ENCODE data around the gene COLEC12. TPM values are rescaled to one million over a fixed set of nuclear protein-coding genes. Genes with fewer than 3 reads are reported as not detected.

The COLEC12 gene
- total RNA-seq, 1 experiment from 2014 or later = not detected

DNA sequence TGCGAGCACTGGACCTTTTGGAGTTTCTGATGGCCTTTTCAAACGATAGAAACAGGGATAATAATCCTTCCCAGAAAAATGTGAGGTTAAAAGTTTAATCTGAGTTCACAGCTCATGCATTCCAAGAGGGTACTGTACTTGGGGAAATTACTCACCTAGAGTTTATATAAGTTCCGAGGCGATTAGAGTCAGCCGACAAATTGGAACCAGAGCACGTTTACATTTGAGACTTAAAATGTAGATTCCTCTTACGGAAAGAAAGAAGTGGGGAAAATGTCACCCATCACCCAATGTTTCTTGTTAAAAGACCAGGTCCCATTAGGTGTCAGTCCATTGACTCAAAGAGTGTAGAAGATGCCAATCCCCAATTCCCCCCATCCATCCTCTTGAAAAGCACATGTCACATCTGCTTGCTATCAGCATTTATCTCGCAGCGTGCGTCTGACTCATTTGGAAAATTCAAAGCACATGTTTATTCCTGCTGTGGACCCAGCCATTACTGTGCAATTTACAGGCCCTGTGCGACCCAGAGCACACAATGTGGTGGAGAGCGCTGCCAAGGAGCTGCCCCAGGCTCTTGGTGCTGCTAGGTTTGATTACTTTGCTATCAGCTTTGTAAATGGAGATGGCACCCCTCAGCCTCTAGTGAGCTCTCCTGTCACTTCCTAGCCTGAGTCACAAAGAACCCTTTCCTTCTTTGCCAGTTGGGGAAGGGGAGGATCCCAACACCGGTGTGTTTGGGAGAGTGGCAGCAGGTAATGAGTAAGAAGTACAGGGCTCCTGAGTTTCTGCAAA is 104.8 kb downstream of the COLEC12 start:
- ChIA-PET POLR2A (ENCODE audit: unreplicated experiment) (no interaction called here), CTCF (interaction anchor here (0.6 kb wide), 1 partner anchor 187 kb away, joined by 18 read pairs; no protein-coding TSS in a partner anchor)
- no TSS peak for BruUV-seq (replicated peaks)
- H3F3A ChIP-seq (ENCODE audit: insufficient read depth, low read depth) = no peaks in the 10 kb centered on the region
- intact Hi-C loops (cut with micrococcal nuclease; ENCODE audit: unreplicated experiment) = no loop called here
- H3K79me2 ChIP-seq (ENCODE audit: low read depth) = no peaks in the 10 kb centered on the region
- no peaks in the 10 kb centered on the region for H3K4me1 ChIP-seq (replicated peaks; ENCODE audit: insufficient read depth)
- no peaks in the 10 kb centered on the region for H3K9me3 ChIP-seq (ENCODE audit: insufficient read depth, low read depth)
- no peak overlapping the region for H3K4me3 ChIP-seq
- H3K27me3 ChIP-seq (ENCODE audit: insufficient read depth, low read depth) = peaks cover 83% of the 10 kb centered on the region
- no peaks in the 10 kb centered on the region for H3K9me2 ChIP-seq (ENCODE audit: insufficient read depth)
- no peak overlapping the region for H2AFZ ChIP-seq
- peak in 1 of 2 experiments; percentile 48 for DNase-seq
- no peaks in the 10 kb centered on the region for H3K36me3 ChIP-seq (ENCODE audit: low read depth)
- H3K27ac ChIP-seq = no peak overlapping the region
- no peak for TF ChIP-seq EZH2 (IDR thresholded peaks at IDR 0.05; ENCODE audit: low read depth)
- TF ChIP-seq, protein P1, sequence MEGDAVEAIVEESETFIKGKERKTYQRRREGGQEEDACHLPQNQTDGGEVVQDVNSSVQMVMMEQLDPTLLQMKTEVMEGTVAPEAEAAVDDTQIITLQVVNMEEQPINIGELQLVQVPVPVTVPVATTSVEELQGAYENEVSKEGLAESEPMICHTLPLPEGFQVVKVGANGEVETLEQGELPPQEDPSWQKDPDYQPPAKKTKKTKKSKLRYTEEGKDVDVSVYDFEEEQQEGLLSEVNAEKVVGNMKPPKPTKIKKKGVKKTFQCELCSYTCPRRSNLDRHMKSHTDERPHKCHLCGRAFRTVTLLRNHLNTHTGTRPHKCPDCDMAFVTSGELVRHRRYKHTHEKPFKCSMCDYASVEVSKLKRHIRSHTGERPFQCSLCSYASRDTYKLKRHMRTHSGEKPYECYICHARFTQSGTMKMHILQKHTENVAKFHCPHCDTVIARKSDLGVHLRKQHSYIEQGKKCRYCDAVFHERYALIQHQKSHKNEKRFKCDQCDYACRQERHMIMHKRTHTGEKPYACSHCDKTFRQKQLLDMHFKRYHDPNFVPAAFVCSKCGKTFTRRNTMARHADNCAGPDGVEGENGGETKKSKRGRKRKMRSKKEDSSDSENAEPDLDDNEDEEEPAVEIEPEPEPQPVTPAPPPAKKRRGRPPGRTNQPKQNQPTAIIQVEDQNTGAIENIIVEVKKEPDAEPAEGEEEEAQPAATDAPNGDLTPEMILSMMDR (conservative IDR thresholded peaks at IDR 0.05) = no peak
- no peak overlapping the region for H3K4me2 ChIP-seq
- H4K20me1 ChIP-seq (ENCODE audit: insufficient read depth) = no peaks in the 10 kb centered on the region

DNA sequence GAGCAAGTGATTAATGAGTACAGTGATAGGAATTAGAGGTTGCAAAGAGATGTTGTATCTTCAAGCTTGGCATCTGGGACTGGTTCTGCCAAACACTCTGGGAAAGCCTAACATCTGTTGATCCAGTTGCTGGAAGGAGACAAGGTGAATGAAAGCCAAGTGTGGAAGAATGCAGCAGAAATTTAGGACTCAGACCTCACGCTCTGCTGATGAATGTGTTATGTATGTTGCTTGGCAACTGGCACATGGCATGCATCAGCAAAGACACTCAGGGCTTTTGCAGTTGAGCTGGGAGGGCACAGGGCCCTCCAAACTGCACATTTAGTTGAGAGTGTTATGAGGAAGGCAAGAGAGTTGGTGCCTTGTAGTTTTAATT is 105.5 kb downstream of the COLEC12 start:
- TF ChIP-seq EZH2 (IDR thresholded peaks at IDR 0.05; ENCODE audit: low read depth) = no peak
- TF ChIP-seq, protein P1 (conservative IDR thresholded peaks at IDR 0.05) = no peak
- intact Hi-C loops (cut with micrococcal nuclease; ENCODE audit: unreplicated experiment) = no loop called here
- ChIA-PET POLR2A (ENCODE audit: unreplicated experiment) (no interaction called here), CTCF (interaction anchor here (0.6 kb wide), 1 partner anchor 188 kb away, joined by 18 read pairs; no protein-coding TSS in a partner anchor)
- no peaks in the 10 kb centered on the region for H3K4me1 ChIP-seq (replicated peaks; ENCODE audit: insufficient read depth)
- no peaks in the 10 kb centered on the region for H3F3A ChIP-seq (ENCODE audit: insufficient read depth, low read depth)
- H3K27ac ChIP-seq = no peak overlapping the region
- H4K20me1 ChIP-seq (ENCODE audit: insufficient read depth) = no peaks in the 10 kb centered on the region
- peaks cover 84% of the 10 kb centered on the region for H3K27me3 ChIP-seq (ENCODE audit: insufficient read depth, low read depth)
- no peak for DNase-seq
- no peaks in the 10 kb centered on the region for H3K79me2 ChIP-seq (ENCODE audit: low read depth)
- no peaks in the 10 kb centered on the region for H3K36me3 ChIP-seq (ENCODE audit: low read depth)
- no peaks in the 10 kb centered on the region for H3K9me2 ChIP-seq (ENCODE audit: insufficient read depth)
- no TSS peak for BruUV-seq (replicated peaks)
- H3K4me3 ChIP-seq = no peak overlapping the region
- H3K9me3 ChIP-seq (ENCODE audit: insufficient read depth, low read depth) = no peaks in the 10 kb centered on the region
- no peak overlapping the region for H3K4me2 ChIP-seq
- H2AFZ ChIP-seq = no peak overlapping the region

DNA sequence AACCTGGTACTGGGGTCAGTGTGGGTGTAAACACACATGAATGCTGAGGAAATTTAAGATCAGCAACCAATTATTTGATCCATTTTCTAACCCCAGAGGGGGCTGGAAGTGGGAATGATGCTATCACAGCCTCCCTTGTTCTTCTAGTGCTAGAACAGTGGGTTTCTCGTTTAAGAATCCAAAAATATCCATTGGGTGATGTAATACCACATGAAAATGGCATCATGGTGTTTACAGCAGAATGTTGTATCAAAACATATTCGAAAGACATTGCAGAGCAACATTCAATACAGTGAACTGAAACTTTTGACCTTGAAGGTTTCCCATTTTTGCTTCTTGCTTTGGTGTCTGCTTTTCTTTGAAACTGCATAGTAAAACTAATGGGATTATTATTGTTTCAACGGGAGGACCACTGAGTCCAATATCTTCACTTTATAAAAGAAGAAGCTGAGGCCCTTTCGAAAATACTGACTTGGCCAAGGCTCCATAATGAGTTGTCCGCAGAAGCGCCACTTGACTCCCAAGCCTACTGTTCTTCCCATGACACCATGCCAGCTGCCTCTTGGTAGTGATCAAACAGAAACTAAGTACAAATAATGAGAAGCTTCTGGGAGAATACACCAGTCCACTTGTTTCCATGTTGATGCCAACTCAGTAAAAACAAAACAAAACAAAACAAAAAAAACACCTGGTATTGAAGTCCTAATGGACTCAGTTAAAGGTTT is 106.1 kb downstream of the COLEC12 start:
- H3K4me3 ChIP-seq = no peak overlapping the region
- intact Hi-C loops (cut with micrococcal nuclease; ENCODE audit: unreplicated experiment) = no loop called here
- H4K20me1 ChIP-seq (ENCODE audit: insufficient read depth) = no peaks in the 10 kb centered on the region
- H3K36me3 ChIP-seq (ENCODE audit: low read depth) = no peaks in the 10 kb centered on the region
- H3K9me3 ChIP-seq (ENCODE audit: insufficient read depth, low read depth) = no peaks in the 10 kb centered on the region
- ChIA-PET CTCF (no interaction called here), POLR2A (ENCODE audit: unreplicated experiment) (no interaction called here)
- DNase-seq = no peak
- no peaks in the 10 kb centered on the region for H3K9me2 ChIP-seq (ENCODE audit: insufficient read depth)
- H3F3A ChIP-seq (ENCODE audit: insufficient read depth, low read depth) = no peaks in the 10 kb centered on the region
- no peak overlapping the region for H2AFZ ChIP-seq
- peaks cover 86% of the 10 kb centered on the region for H3K27me3 ChIP-seq (ENCODE audit: insufficient read depth, low read depth)
- no peaks in the 10 kb centered on the region for H3K79me2 ChIP-seq (ENCODE audit: low read depth)
- H3K4me2 ChIP-seq = no peak overlapping the region
- no TSS peak for BruUV-seq (replicated peaks)
- H3K27ac ChIP-seq = no peak overlapping the region
- no peak for TF ChIP-seq EZH2 (IDR thresholded peaks at IDR 0.05; ENCODE audit: low read depth)
- TF ChIP-seq, protein P1 (conservative IDR thresholded peaks at IDR 0.05) = no peak
- no peaks in the 10 kb centered on the region for H3K4me1 ChIP-seq (replicated peaks; ENCODE audit: insufficient read depth)
